HG03097 (cell line): ENCODE results near the gene PCID2.
"Not testable (repeated sequence)": the region's sequence is repeated elsewhere in the genome, so short reads cannot be mapped to it uniquely, and the experiment has no call there.

Experiments used
- ATAC-seq: cut with Tn5 transposase; IDR thresholded peaks from one replicate; pipeline ENCODE4 v1.9.1; 2021; ENCODE audit not compliant: unreplicated experiment, low FRiP score

PCID2 gene

DNA sequence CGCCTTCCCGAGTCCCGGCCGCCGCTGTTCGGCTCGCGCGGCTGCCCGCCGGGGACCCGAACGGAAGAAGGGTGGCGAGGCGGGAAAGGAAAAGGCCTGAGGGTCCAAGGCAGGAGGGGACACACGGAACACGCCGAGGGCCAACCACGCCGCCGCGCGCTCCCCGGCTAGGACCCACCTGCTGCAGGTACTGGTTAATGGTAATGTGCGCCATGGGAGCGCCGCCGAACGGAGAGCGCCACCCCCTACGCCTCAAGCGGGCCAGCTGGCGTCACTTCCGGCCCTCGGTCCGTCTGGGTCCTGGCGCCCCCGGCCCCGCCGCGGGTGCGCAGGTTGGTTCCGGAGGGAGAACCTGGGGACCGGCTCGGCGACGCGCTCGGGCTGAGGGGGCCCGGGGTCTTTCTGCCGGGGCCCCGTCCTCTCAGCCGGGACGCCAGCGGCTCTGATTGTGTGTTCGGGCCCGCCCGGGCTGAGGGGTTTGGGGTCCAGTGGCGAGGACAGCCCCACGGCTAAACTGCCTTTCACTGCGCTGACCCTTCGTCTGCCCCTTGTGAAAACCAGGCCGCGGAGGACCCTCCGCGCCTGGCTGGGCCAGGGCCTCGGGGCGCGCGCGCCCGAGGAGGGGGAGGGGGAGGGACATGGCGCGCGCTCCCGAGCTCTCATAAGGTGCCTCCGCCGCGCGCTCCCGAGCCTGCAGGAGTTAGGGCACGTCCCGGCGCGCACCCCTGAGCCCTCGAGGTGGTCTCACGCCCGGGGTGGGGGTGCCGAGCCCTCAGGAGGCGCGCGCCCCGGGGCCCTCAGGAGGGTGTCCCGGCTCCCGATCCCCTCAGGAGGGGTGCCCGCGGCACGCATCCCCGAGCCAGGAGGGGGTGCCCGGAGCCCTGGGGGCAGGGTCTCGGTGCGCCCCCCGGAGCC is at the start of gene PCID2:
Gene PCID2 (minus strand): TSS at position 249 of the 915 bp plus-strand sequence. CDS start 35 bp downstream, at position 214.
- ATAC-seq: peak; percentile 67

DNA sequence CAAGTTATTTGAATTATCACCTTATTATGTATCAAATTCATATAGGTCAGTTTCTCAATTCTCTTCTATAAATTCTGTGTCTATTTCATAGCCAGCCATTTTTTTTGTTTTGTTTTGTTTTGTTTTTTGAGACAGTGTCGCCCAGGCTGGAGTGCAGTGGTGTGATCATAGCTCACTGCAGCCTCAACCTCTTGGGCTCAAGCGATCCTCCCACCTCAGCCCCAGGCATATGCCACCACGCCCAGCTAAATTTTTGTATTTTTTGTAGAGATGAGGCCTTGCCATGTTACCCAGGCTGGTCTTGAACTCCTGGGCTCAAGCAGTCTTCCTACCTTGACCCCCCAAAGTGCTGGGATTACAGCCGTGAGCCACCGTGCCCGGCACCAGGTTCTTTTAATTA is 49.4 kb upstream of the PCID2 start:
- ATAC-seq: not testable (repeated sequence)

DNA sequence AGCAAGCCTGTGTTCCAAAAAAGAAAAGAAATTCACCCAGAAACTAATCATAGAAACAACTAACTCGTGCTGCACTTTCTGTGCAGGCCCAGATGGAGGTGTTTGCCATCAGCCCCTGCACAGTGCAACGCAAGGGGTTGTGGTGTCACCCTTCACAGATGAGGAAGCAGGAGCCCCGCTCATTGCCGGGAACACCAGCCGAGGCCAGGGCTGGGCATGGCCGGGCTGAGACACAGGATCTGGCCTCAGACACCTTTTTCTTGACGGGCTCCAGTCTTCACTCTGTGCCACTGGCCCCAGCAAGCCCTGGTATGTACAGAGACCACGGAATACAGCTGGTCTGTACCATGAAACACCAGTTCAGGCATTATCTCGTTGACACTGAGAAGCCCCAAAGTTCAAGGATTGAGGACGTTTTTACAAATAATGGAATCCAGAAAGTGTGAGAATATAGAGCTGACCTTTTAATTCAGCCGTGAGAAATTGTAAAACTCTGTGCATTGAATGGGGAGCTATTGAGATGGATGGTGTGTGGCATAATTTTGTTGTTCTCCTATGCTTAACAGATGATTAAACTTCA is 44.1 kb upstream of the PCID2 start:
- ATAC-seq: no peak

DNA sequence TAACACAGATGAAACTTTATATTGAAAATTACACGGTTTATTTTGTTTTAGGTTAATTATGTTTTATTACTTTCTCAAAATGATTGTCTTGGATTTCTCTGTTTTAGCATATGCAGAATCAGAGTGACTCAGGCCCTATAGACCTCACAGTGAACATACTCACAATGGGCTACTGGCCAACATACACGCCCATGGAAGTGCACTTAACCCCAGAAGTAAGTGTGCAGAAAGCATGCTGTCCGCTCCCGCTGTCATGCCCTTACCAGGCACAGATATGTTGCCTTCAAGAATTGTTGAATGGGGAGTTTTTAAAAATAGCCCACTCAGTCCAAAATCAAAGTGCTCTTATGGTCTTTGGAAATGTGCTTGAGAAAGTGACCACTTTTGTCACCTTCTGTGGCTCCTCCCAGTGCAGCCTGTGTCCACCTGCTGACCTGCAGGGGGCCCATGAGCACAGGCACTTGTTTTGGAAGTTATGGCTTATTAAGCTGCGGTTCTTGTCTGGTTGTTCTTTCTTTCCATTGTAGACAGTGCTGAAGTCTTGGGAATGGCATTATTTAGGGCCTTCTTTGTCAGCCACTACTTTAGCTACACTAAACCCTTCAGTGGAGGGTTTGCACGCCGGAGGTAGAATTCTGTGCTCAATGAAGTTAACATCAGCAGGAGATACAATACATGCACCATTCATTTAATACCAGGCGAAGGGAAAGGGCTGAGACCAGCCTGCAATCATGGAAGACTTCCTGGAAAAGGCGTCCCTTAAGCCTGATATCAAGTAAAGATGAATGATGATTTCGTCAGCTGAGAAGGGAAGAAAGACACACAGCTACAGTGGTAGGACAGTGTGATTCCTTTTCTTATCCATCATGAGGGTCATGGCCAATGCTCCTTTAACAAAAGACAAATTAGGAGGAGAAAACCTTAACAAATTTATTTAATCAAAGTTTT is 37.7 kb upstream of the PCID2 start:
- ATAC-seq: no peak

DNA sequence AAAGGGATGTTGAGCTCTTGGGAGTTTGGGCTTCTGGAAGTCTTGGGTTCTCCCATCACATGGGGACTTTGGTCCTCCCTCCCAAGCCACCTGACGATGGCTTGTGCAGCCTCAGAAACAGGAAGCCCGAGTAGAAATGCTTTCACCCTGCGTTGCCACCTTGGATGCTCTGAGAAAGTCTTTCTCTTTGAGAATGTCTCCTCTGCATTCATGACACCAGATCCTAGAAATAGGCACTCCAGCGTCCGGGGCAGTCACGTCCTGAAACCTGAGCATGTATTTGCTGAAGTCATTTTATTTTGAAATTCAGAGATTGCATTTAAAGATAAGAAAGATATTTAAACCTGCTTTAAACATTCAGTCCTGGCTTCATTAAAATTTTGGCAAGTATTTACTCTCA is 35.4 kb upstream of the PCID2 start:
- no peak for ATAC-seq

DNA sequence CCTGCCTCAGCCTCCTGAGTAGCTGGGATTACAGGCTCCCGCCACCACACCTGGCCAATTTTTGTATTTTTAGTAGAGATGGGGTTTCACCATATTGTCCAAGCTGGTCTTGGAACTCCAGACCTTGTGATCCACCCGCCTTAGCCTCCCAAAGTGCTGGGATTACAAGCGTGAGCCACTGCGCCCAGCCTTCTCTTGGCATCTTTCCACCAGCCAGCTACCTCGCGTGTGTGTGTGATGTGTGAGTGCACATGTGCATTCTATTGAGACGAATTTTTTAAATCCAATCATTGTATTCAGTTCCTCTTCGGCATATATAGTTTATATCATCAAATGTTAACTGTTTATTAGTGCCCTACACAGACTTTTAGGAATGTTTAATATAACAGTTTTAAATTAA is 33.2 kb upstream of the PCID2 start:
- ATAC-seq: not testable (repeated sequence)

DNA sequence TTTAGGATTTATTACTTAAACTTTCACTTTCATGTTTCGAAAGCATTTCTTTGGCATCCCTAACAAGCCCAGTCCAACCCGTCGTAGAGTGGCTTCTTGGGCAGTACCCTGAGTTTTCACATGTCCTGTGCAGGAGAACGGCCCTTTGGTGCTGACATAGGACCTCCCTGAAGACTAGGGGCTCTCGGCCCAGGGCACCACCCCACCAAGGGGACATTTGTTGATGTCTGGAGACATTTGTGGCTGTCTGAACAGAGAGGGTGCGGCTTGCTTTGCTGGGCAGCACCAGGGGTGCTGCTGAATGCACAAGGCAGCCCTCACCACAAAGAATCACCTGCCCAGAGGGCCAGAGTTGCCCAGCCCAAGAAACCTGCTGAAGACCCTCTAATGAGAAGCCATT is 31.5 kb upstream of the PCID2 start:
- no peak for ATAC-seq

DNA sequence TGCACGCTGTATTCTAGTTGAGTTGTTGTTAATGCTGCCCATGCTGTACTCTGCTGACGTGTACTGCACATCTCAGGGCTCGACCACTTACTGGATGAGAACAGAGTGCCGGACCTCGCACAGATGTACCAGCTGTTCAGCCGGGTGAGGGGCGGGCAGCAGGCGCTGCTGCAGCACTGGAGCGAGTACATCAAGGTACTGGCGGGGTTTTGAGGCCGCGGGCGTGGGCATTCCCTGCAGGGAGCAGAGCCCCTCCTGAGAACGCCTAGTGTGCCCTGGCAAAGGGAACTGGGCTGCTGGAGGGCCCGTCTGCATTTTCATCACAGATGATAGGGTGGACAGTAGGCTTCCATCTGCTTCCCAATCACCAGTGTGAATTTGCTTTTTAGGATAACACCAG is 30.9 kb upstream of the PCID2 start:
- no peak for ATAC-seq

DNA sequence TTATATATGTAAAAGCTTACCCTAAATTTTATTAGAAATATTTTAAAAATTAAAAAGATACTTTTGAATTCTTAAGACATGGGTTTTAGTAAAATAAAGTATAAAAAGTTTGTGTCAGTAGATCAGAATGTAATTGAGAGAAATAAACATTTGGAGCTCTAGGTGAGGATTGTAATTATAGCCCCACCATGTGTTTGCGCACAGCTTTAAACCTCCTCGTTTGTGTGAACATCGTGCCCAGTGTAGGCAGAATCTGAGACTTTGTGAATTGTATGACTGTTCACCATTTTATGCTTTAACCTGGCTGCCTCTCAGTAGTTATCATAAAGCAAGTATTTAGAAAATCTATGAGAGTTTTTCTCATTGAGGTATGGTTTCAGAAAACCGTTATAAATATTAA is 30.1 kb upstream of the PCID2 start:
- no peak for ATAC-seq

DNA sequence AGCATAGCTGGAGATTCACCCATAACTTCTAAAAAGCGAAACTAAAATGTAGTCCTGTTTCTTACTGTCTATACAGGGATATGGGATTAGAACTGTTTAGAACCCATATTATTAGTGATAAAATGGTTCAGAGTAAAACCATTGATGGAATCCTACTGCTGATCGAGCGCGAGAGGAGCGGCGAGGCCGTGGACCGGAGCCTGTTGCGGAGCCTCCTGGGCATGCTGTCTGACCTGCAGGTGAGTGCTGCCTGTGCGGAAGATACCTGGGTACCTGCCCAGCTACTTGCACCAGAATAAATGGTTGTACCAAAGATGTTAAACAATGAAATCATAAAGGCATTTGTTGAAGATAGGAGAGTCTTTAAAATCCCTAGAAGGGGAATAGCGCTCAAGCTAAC is 24.6 kb upstream of the PCID2 start:
- ATAC-seq: no peak

DNA sequence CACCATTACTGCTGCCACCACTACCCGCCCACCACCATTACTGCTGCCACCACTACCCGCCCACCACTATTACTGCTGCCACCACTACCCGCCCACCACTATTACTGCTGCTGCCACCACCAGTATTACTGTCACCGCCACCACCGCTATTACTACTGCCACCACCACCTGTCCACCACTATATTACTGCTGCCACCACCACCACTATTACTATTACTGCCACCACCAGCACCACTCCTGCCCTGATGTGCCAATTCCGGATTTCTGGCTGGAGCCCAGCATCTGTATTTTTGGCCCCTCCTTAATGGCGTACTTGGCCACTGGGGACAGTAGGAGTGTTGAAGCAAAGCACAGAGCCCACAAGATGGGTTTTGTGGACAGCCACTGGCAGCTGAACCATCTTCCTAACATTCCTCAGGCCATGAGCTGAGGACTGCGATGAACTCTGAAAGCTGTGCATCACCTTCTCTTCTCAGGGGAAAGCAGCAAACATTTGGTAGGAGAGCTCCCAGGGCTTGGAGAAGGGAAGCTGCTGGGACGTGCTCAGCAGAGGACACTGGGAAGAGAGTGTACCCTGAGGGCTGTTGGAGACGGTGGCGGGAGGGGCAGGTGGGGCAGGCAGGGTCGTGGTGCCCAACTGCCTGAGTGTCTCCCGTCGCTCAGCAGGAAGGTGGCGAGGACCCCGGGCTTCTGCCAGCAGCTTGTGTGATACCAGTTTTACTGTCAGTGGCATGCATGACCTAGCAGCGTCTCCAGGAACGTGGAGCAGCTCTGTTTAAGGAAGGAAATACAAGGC is 23.9 kb upstream of the PCID2 start:
- ATAC-seq: no peak

DNA sequence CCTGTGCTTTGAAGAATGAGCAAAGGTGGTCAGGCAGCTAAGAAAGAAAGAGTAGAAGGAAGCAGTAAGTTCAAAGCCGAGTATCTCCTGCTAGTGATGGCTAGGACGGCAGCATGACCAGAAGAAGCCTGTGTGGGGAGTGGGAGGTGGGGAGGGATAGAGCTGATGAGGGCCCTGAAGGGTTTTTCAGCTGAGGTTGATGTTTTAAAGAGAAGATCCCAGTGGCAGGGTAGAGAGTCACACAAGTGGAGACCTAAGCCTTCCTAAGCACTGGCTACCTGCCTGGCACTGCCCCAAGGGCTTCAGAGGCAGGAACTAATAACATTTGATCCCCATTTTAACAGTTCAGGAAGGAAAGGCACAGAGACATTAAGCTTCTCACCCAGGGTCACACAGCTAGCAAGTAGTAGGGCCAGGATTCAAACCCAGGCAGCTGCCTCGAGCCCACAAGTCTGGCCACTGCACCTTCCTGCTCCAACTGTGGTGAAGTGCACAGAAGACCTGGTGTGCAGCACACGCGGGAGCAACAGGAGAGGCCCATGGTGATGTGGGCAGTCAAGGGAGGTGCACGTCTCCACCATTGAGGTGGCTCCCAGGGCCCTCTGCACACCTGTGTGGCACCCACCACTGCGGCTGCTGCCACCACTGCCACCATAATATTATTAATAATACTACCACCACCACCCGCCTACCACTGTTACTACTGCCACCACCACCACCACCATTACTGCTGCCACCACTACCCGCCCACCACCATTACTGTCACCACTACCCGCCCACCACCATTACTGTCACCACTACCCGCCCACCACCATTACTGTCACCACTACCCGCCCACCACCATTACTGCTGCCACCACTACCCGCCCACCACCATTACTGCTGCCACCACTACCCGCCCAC is 23.1 kb upstream of the PCID2 start:
- no peak for ATAC-seq

DNA sequence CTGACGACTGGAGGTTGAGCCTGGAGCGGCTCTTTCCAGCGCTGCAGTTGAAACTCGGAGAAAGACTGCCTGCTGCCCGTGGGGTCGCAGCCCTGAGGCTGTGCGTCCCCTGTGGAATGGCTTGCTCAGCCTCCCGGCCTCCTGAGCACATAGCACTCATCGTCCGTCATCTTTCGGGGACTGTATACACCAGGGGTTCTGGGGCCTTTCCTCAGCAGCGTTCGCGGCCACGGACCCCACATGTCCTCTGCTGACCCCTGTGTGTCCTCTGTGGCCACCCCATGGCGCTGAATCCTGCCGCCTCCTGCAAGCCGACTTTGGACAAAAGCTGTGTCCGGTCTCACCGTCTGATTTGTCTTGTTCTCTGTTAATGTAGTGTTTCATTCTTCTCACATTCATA is 21.3 kb upstream of the PCID2 start:
- no peak for ATAC-seq

DNA sequence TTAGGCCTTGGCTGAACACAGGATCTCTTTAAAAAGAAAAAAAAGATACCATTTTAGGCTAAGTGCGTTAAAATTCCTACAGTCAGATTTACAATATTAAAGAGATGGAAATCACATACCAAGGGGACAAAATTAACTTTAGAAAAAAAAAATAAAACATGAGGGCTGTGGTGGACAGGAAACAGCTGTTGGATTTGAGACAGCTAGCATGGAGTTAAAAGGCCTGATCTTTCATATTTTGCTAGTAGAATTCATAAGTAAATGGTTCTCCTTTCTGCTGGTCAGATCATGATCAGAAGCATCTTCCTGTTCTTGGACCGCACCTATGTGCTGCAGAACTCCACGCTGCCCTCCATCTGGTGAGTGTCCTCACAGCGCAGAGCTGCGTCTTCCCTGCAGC is 20.7 kb upstream of the PCID2 start:
- ATAC-seq: no peak

DNA sequence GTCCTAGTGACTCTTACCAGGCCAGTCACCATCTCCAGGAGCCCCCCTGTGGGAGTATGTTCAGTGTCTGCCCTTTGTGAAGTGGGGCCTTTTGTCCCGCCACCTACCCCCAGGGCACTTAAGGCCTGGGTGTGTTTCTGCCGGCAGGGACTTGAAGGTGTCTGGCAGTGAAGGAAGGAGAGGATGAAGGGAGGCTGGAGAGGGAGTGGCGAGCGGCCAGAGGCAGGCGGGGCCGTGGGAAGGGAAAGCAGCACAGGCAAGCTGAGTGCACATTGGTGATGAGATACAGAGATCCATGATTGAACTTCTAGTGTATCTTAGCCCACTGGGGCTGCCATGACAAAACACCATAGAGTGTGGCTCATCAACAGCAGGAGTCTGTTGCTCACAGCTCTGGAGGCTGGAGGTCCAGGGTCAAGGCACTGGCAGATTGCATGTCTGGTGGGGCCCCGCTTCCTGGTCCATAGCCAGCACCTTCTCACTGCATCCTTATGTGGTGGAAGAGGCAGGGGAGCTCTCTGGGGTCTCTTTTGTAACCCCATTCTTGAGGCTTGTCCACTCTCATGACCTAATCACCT is 18.5 kb upstream of the PCID2 start:
- ATAC-seq: no peak

DNA sequence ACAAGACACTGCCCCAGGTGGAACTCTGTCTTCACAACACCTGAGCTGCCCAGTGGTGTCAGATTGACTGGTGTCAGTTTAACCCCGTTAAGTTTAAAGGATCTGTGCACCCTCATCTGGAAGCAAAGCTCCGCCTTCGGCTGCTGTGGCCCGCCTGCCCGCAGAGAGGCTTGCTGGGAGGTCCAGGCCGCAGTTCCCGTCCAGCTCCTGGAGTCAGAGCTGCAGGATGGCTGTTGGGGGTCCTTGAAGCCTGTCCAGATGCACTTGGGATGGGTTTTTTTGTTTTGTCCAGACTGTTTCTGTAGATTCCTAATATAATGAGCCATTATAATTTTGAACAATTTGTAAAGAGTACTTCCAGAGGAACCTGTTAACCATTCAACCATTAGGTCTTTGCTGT is 17.0 kb upstream of the PCID2 start:
- ATAC-seq: no peak

DNA sequence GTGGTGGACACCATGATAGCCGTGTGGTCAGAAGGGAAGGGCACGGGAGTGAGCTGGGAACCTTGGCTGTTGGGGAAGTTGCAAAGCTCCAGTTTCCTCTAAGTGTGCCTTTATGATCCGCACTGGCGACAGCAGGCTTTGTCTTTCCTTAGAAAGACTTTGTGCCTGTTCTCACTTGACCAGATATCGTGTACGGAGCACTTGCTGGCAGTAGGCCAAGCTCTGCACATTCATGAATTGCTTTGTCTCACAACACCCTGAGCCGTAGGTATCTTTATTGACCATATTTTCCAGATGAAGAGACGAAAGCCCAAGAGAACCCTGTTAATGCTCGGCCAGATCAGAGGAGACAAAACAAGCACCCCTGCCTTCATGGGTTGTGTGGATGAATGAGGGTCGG is 16.0 kb upstream of the PCID2 start:
- no peak for ATAC-seq

DNA sequence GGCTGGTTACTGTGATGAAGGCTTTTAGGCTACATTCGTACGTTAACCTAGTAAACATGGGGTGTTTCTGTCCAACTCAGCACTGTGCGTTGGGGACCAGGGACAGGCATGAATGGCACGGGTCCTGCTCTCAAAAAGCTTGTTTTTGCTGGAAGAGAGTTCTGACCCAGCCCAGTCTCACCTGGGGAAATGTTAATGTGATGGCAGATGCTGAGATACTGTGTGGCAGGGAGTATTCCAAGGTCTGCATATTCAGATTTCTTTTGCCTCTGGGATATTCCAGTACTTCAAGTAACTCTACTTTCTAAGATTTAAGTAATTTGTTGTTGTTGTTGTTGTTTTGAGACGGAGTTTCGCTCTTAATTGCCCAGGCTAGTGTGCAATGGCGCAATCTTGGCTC is 14.6 kb upstream of the PCID2 start:
- ATAC-seq: no peak

DNA sequence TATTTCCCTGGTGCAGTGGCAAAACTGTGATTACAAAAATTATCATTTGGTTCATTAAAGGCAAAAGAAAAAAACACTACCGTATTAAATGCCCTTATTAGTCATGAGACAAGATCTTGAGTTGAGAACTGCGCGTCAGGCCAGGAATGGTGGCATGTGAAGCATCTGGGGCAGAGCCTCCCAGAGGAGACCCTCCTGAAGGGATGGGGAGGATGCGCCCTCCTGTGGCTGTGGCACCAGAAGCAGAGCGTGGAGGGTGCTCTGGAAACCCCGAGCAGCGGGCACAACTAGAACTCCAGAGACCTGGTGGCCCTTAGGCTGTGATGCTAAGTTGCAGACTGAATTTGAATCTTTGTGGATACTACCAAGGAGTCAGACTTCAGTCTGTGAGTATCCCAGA is 12.4 kb upstream of the PCID2 start:
- no peak for ATAC-seq
